OCI-LY7 (cell line): Measurements from ENCODE around the gene STYXL1. TPM values are rescaled to one million over a fixed set of nuclear protein-coding genes. Genes with fewer than 3 reads are reported as not detected.

Experiments
- BruUV-seq: library from RNA; stranded (reverse); fragments of 400-500 nt; replicated peaks from 2 replicates; lab custom pipeline; 2021; lab: Mats Ljungman, UMichigan
- CTCF ChIA-PET: fragments of 300-600 bp; sonication (Branson Sonifier 250); formaldehyde crosslinking; loops from one replicate; lab custom pipeline; 2022; ENCODE audit warnings: antibody characterized with exemption; ENCODE audit not compliant: unreplicated experiment; lab: Charles Lee
- POLR2A ChIA-PET: fragments of 300-600 bp; sonication (Branson Sonifier 250); formaldehyde crosslinking; loops from one replicate; lab custom pipeline; 2022; ENCODE audit warnings: antibody characterized with exemption; lab: Charles Lee
- DNase-seq: peaks from one replicate; pipeline ENCODE4 v3.0.0-alpha.2; 2015; ENCODE audit warnings: low spot score
- H2AFZ ChIP-seq: fragments of 200-600 bp; sonication (generic), shearing (Covaris generic); 2 replicates; pipeline ENCODE4 v1.6.1; 2014; ENCODE audit warnings: mild to moderate bottlenecking, antibody characterized with exemption, low read length, moderate library complexity
- H3K27ac ChIP-seq: fragments of 200-600 bp; sonication (generic); 2 replicates; pipeline ENCODE4 v1.5.1; 2014; ENCODE audit warnings: mixed run types, low read depth, mild to moderate bottlenecking, moderate library complexity, low read length, inconsistent platforms; ENCODE audit not compliant: poor library complexity, severe bottlenecking
- H3K36me3 ChIP-seq: fragments of 200-600 bp; sonication (generic); 2 replicates; pipeline ENCODE4 v1.6.1; 2014; ENCODE audit warnings: mild to moderate bottlenecking, antibody characterized with exemption, low read length, moderate library complexity, mixed read lengths; ENCODE audit not compliant: insufficient read depth
- H3K4me1 ChIP-seq: fragments of 200-600 bp; sonication (generic); 2 replicates; pipeline ENCODE4 v1.5.1; 2014; ENCODE audit warnings: mild to moderate bottlenecking, low read length; ENCODE audit not compliant: insufficient read depth, poor library complexity, severe bottlenecking
- H3K4me2 ChIP-seq: fragments of 200-600 bp; sonication (generic); 2 replicates; pipeline ENCODE4 v1.6.1; 2014; ENCODE audit warnings: mild to moderate bottlenecking, low read length
- H3K4me3 ChIP-seq: fragments of 200-600 bp; sonication (generic); 2 replicates; pipeline ENCODE4 v1.5.1; 2014; ENCODE audit warnings: mild to moderate bottlenecking, low read depth, low read length; ENCODE audit not compliant: poor library complexity, severe bottlenecking
- H3K79me2 ChIP-seq: fragments of 200-600 bp; sonication (generic); 2 replicates; pipeline ENCODE4 v1.6.1; 2016; ENCODE audit warnings: low read depth, mild to moderate bottlenecking, low read length, moderate library complexity, mixed read lengths; ENCODE audit not compliant: insufficient read depth
- H3K9me2 ChIP-seq: fragments of 200-600 bp; sonication (generic); 2 replicates; pipeline ENCODE4 v1.6.1; 2016; ENCODE audit warnings: mild to moderate bottlenecking, low read length, mixed read lengths; ENCODE audit not compliant: insufficient read depth
- H3K9me3 ChIP-seq: fragments of 200-600 bp; sonication (generic); 2 replicates; pipeline ENCODE4 v1.6.1; 2014; ENCODE audit warnings: mild to moderate bottlenecking, mixed run types, low read length, mixed read lengths
- H4K20me1 ChIP-seq: fragments of 200-600 bp; sonication (generic); 2 replicates; pipeline ENCODE4 v1.6.1; 2014; ENCODE audit warnings: mild to moderate bottlenecking, antibody characterized with exemption, low read length, moderate library complexity, mixed read lengths; ENCODE audit not compliant: insufficient read depth
- CTCF ChIP-seq: fragments of 200-600 bp; sonication (generic); conservative IDR thresholded peaks from 2 replicates; pipeline ENCODE4 v1.5.1; 2014; ENCODE audit warnings: mild to moderate bottlenecking, antibody characterized with exemption, low read length, moderate library complexity, mixed read lengths
- EZH2phosphoT487 ChIP-seq: fragments of 200-600 bp; sonication (generic); IDR thresholded peaks from 2 replicates; pipeline ENCODE4 v1.6.1; 2018; ENCODE audit warnings: low read depth, borderline replicate concordance, mild to moderate bottlenecking, mixed run types, antibody characterized with exemption, low read length, moderate library complexity, mixed read lengths
- intact Hi-C: fragments of 100-400 bp; cut with micrococcal nuclease; formaldehyde crosslinking; loops from one replicate; pipeline ENCODE4 v1.10.0; 2022; ENCODE audit not compliant: unreplicated experiment
- total RNA-seq, 2 experiments: library from RNA; depleted of rRNA in 1 of 2; stranded (reverse); fragments of >200 nt in 1 of 2; shearing (Covaris generic) in 1 of 2; gene quantifications; 2 replicates each; pipeline ENCODE4 v1.2.3, GENCODE V29; 2014 to 2022

STYXL1 gene
- total RNA-seq, 2 experiments from 2014 or later: 27.6 to 37.4 TPM

GRCh38 chr7:76069238-76069638, 21.4 kb upstream of the STYXL1 start:
- Histone ChIP-seq H3K36me3 (peaks cover 34% of the 10 kb centered on the region), H4K20me1 (no peaks in the 10 kb centered on the region; the same call in 1 of the 2 replicates), H3K79me2 (no peaks in the 10 kb centered on the region), H3K4me3 (no peak overlapping the region), H2AFZ (no peak overlapping the region), H3K4me2 (no peak overlapping the region), H3K9me3 (no peaks in the 10 kb centered on the region), H3K4me1 (no peaks in the 10 kb centered on the region), H3K9me2 (no peaks in the 10 kb centered on the region), H3K27ac (no peak overlapping the region)
- BruUV-seq: no TSS peak
- ChIA-PET CTCF (no interaction called here), POLR2A (interaction anchor here (0.5 to 0.7 kb wide), 3 partner anchors 31 to 157 kb away, joined by 3 to 10 read pairs (median 5); no protein-coding TSS in a partner anchor)
- TF ChIP-seq CTCF (no peak), EZH2phosphoT487 (no peak)
- intact Hi-C loops: no loop called here
- no peak for DNase-seq

DNA sequence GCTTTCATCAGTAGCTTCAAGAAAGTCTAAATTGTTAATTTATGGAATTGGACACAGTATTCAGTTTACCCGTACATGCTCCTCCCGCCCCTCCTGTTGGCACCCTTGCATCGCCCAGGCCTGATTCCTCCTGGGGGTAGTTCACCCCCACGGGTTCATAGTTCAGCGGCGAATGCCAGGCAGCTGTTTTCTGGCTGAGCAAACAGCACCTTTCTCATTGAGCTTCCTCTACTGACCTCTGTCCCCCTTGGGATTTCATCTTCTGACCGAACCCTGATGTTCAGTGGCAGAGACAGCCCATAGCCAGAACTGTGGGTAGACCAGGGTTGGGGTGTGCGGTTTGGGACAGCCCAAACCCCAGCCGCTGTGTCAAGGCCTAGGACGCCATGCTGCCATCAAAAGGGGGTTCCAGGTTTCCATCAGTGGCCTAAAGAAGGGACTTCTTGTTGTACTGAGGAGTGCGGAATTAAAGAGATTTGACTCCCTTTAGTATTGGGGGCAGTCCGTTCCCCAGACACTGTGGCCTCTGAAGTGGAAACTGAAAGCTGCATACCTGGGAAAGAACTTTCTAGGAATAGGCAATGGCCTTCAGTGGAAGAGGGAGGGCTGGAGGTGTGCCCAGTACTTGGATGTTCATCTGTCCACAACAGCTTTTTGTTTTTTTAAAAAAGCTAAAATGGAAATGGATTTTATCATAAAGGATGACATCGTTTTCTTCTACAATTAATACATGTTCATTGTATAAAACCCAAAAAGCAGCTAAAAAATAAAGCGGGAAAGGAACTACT, 19.1 kb upstream of the STYXL1 start:
- Histone ChIP-seq H3K4me3 (no peak overlapping the region), H3K9me3 (no peaks in the 10 kb centered on the region), H4K20me1 (no peaks in the 10 kb centered on the region; the same call in 1 of the 2 replicates), H3K9me2 (no peaks in the 10 kb centered on the region), H3K27ac (no peak overlapping the region), H3K79me2 (no peaks in the 10 kb centered on the region), H2AFZ (no peak overlapping the region), H3K4me2 (no peak overlapping the region), H3K4me1 (no peaks in the 10 kb centered on the region), H3K36me3 (peaks cover 58% of the 10 kb centered on the region)
- TF ChIP-seq CTCF (no peak), EZH2phosphoT487 (no peak)
- ChIA-PET POLR2A (interaction anchor here (0.8 to 0.9 kb wide), 2 partner anchors 13 to 18 kb away, joined by 3 to 4 read pairs; no protein-coding TSS in a partner anchor), CTCF (no interaction called here)
- no TSS peak for BruUV-seq
- intact Hi-C loops: no loop called here
- DNase-seq: no peak
